Testis (tissue), 3 donors: Measurements from ENCODE around the gene CTSW. TPM values are rescaled to one million over a fixed set of nuclear protein-coding genes. Genes with fewer than 3 reads are reported as not detected.

ENCODE experiments used
- DNase-seq: peaks from one replicate; pipeline ENCODE4 v3.0.0-alpha.2; 2019
- H3K27ac ChIP-seq, 2 donors: fragments of 200-600 bp; sonication (generic); one replicate each; pipeline ENCODE4 v1.5.1; 2019
- H3K27me3 ChIP-seq: fragments of 200-600 bp; sonication (generic); one replicate; pipeline ENCODE4 v1.5.1; 2019
- H3K36me3 ChIP-seq: fragments of 200-600 bp; sonication (generic); one replicate; pipeline ENCODE4 v1.5.1; 2017; ENCODE audit warnings: low read depth; ENCODE audit errors: missing control alignments
- H3K4me1 ChIP-seq: fragments of 200-600 bp; sonication (generic); one replicate; pipeline ENCODE4 v1.5.1; 2019
- H3K4me3 ChIP-seq, 2 donors: fragments of 200-600 bp; sonication (generic); one replicate each; pipeline ENCODE4 v1.5.1; 2017 to 2019
- H3K9me3 ChIP-seq: fragments of 200-600 bp; sonication (generic); one replicate; pipeline ENCODE4 v1.5.1; 2017
- CTCF ChIP-seq, 3 experiments: fragments of 450-650 bp in 2 of 3; fragments of 200-600 bp in 1 of 3; sonication (generic) in 1 of 3; IDR thresholded peaks; one replicate each; pipeline ENCODE4 v1.5.1; 2016 to 2019; ENCODE audit warnings: antibody characterized with exemption in 3 of 3, mild to moderate bottlenecking in 2 of 3, moderate library complexity in 1 of 3
- POLR2A ChIP-seq: fragments of 450-650 bp; IDR thresholded peaks from one replicate; pipeline ENCODE4 v1.6.1; 2017; ENCODE audit warnings: antibody characterized with exemption, mild to moderate bottlenecking, moderate library complexity
- WGBS, 2 donors: methylation state at CpG; one replicate each; pipeline ENCODE4 v1.1.5; 2018; 5-methylcytosine and 5-hydroxymethylcytosine counted together
- intact Hi-C: fragments of 100-400 bp; cut with DNase I; formaldehyde crosslinking; loops from one replicate; pipeline ENCODE4 v1.15.1; 2023; ENCODE audit warnings: low total_unique reads
- polyA plus RNA-seq: library from polyadenylated mRNA; stranded (reverse); fragments of 350-450 nt; fragmentation: Illumina TruSeq; extraction: RNeasy Lipid Tissue Mini Kit (QIAGEN cat#74804); gene quantifications from one replicate; pipeline ENCODE4 v1.2.3, GENCODE V29; 2014; ENCODE audit warnings: low read depth, low replicate concordance; ENCODE audit not compliant: insufficient read depth
- total RNA-seq, 2 donors: library from RNA; depleted of rRNA; stranded (reverse); fragments of >200 nt; gene quantifications; one replicate each; pipeline ENCODE4 v1.2.3, GENCODE V29; 2016

The CTSW gene
- total and polyA plus RNA-seq, 3 donors from 2014 or later: 0.71 to 4.4 (median 2.7) TPM

GRCh38 chr11:65852508-65853245 lies 27.0 kb upstream of the CTSW start:
- no peak overlapping the region for H3K4me3 ChIP-seq
- DNase-seq: no peak
- no peaks in the 10 kb centered on the region for H3K36me3 ChIP-seq
- H3K27me3 ChIP-seq: no peaks in the 10 kb centered on the region
- no peak for TF ChIP-seq CTCF (IDR thresholded peaks at IDR 0.05)
- no peak for TF ChIP-seq POLR2A
- intact Hi-C loops: no loop called here
- H3K9me3 ChIP-seq: no peaks in the 10 kb centered on the region
- peaks cover 6% of the 10 kb centered on the region for H3K4me1 ChIP-seq
- no peak overlapping the region for H3K27ac ChIP-seq
- 94 to 95% methylated on average over 21 to 33 of the region's 33 CpGs for WGBS, 2 donors

GRCh38 chr11:65853246-65853979 lies 26.2 kb upstream of the CTSW start:
- Histone ChIP-seq H3K9me3 (no peaks in the 10 kb centered on the region), H3K36me3 (no peaks in the 10 kb centered on the region), H3K4me1 (peaks cover 6% of the 10 kb centered on the region), H3K27ac (no peak overlapping the region), H3K27me3 (no peaks in the 10 kb centered on the region), H3K4me3 (no peak overlapping the region)
- 84 to 95% methylated on average over 5 to 6 of the region's 6 CpGs for WGBS, 2 donors
- no peak for TF ChIP-seq POLR2A
- TF ChIP-seq CTCF (IDR thresholded peaks at IDR 0.05): no peak
- intact Hi-C loops: no loop called here
- no peak for DNase-seq

GRCh38 chr11:65854161-65854592 lies 25.5 kb upstream of the CTSW start:
- WGBS, 2 donors: 90 to 91% methylated on average over 4 of the region's 4 CpGs
- no peak for DNase-seq
- intact Hi-C loops: no loop called here
- Histone ChIP-seq H3K27ac (no peak overlapping the region), H3K9me3 (no peaks in the 10 kb centered on the region), H3K4me3 (no peak overlapping the region), H3K27me3 (no peaks in the 10 kb centered on the region), H3K36me3 (no peaks in the 10 kb centered on the region), H3K4me1 (peaks cover 6% of the 10 kb centered on the region)
- TF ChIP-seq POLR2A (no peak), CTCF (IDR thresholded peaks at IDR 0.05) (no peak)

GRCh38 chr11:65854852-65855837 lies 24.5 kb upstream of the CTSW start:
- H3K27ac ChIP-seq: no peak overlapping the region
- intact Hi-C loops: no loop called here
- WGBS, 2 donors: 71 to 75% methylated on average over 15 of the region's 15 CpGs
- DNase-seq: no peak
- H3K9me3 ChIP-seq: no peaks in the 10 kb centered on the region
- peaks cover 6% of the 10 kb centered on the region for H3K4me1 ChIP-seq
- H3K36me3 ChIP-seq: no peaks in the 10 kb centered on the region
- no peaks in the 10 kb centered on the region for H3K27me3 ChIP-seq
- no peak for TF ChIP-seq CTCF (IDR thresholded peaks at IDR 0.05)
- TF ChIP-seq POLR2A: no peak
- H3K4me3 ChIP-seq: no peak overlapping the region
